Neural cell (in vitro differentiated cells): ENCODE measurements around the gene WDR81. TPM values are rescaled to one million over a fixed set of nuclear protein-coding genes. Genes with fewer than 3 reads are reported as not detected.

Experiments used
- H2AFZ ChIP-seq: fragments of 200-600, 300-800 bp; sonication (generic), shearing (Covaris generic); 2 replicates; pipeline ENCODE4 v1.6.0; 2014; ENCODE audit warnings: low read depth, mild to moderate bottlenecking, antibody characterized with exemption, low read length, moderate library complexity
- H3F3A ChIP-seq: fragments of 200-600 bp; shearing (Covaris generic); 2 replicates; pipeline ENCODE4 v1.6.1; 2016; ENCODE audit warnings: mild to moderate bottlenecking, moderate library complexity, mixed read lengths, antibody characterized with exemption, low read length; ENCODE audit not compliant: insufficient read depth, poor library complexity, severe bottlenecking
- H3K27ac ChIP-seq: fragments of 200-600, 300-800 bp; sonication (generic), shearing (Covaris generic); 2 replicates; pipeline ENCODE4 v1.5.1; 2014; ENCODE audit warnings: mild to moderate bottlenecking, low read length, moderate library complexity
- H3K27me3 ChIP-seq: fragments of 300-800, 200-600 bp; sonication (generic), shearing (Covaris generic); 2 replicates; pipeline ENCODE4 v1.6.0; 2014; ENCODE audit warnings: mild to moderate bottlenecking, low read depth, low read length, moderate library complexity; ENCODE audit not compliant: insufficient read depth
- H3K36me3 ChIP-seq: fragments of 300-800, 200-600 bp; sonication (generic), shearing (Covaris generic); 2 replicates; pipeline ENCODE4 v1.5.1; 2014; ENCODE audit warnings: mild to moderate bottlenecking, antibody characterized with exemption, low read length, moderate library complexity; ENCODE audit not compliant: insufficient read depth
- H3K4me2 ChIP-seq: fragments of 300-800, 200-600 bp; sonication (generic), shearing (Covaris generic); 2 replicates; pipeline ENCODE4 v1.6.0; 2014; ENCODE audit warnings: mild to moderate bottlenecking, low read length
- H3K4me3 ChIP-seq: fragments of 300-800, 200-600 bp; sonication (generic), shearing (Covaris generic); 2 replicates; pipeline ENCODE4 v1.5.1; 2014; ENCODE audit warnings: mild to moderate bottlenecking, low read length, moderate library complexity
- H3K79me2 ChIP-seq: fragments of 200-600 bp; shearing (Covaris generic); replicated peaks from 2 replicates; pipeline ENCODE4 v1.6.0; 2014; ENCODE audit warnings: mild to moderate bottlenecking, low read length, moderate library complexity; ENCODE audit not compliant: insufficient read depth
- H3K9ac ChIP-seq: fragments of 300-800, 200-600 bp; sonication (generic), shearing (Covaris generic); 2 replicates; pipeline ENCODE4 v1.6.1; 2016; ENCODE audit warnings: mild to moderate bottlenecking, low read length, mixed read lengths
- H3K9me2 ChIP-seq: fragments of 200-600 bp; shearing (Covaris generic); 2 replicates; pipeline ENCODE4 v1.6.1; 2016; ENCODE audit warnings: mild to moderate bottlenecking, low read length, mixed read lengths; ENCODE audit not compliant: insufficient read depth
- H3K9me3 ChIP-seq: fragments of 200-600, 300-800 bp; sonication (generic), shearing (Covaris generic); 2 replicates; pipeline ENCODE4 v1.6.1; 2016; ENCODE audit warnings: mild to moderate bottlenecking, mixed run types, low read length, moderate library complexity, mixed read lengths
- H4K20me1 ChIP-seq: fragments of 200-600 bp; shearing (Covaris generic); 2 replicates; pipeline ENCODE4 v1.6.1; 2016; ENCODE audit warnings: mild to moderate bottlenecking, mixed run types; ENCODE audit not compliant: insufficient read depth
- EP300 ChIP-seq: fragments of 450-650 bp; conservative IDR thresholded peaks from 2 replicates; pipeline ENCODE4 v1.6.1; 2014; ENCODE audit warnings: antibody characterized with exemption, mild to moderate bottlenecking, moderate library complexity; ENCODE audit not compliant: poor library complexity, severe bottlenecking
- EZH2 ChIP-seq: fragments of 200-600, 300-800 bp; shearing (Covaris generic), sonication (generic); IDR thresholded peaks from 2 replicates; pipeline ENCODE4 v1.6.1; 2014; ENCODE audit warnings: antibody characterized with exemption, low read length, borderline replicate concordance, mild to moderate bottlenecking; ENCODE audit not compliant: insufficient read depth, poor library complexity, severe bottlenecking
- MXI1 ChIP-seq: fragments of 450-650 bp; conservative IDR thresholded peaks from 2 replicates; pipeline ENCODE4 v1.6.1; 2014; ENCODE audit warnings: antibody characterized with exemption, mild to moderate bottlenecking; ENCODE audit not compliant: poor library complexity, severe bottlenecking
- POLR2AphosphoS5 ChIP-seq: IDR thresholded peaks from 2 replicates; pipeline ENCODE4 v1.6.1; 2012
- RAD21 ChIP-seq: fragments of 450-650 bp; conservative IDR thresholded peaks from 2 replicates; pipeline ENCODE4 v1.6.1; 2014; ENCODE audit warnings: antibody characterized with exemption, mild to moderate bottlenecking, moderate library complexity
- SMC3 ChIP-seq: fragments of 450-650 bp; conservative IDR thresholded peaks from 2 replicates; pipeline ENCODE4 v1.6.1; 2014; ENCODE audit warnings: antibody characterized with exemption, mild to moderate bottlenecking, moderate library complexity; ENCODE audit not compliant: poor library complexity
- TAF1 ChIP-seq: IDR thresholded peaks from 2 replicates; pipeline ENCODE4 v1.6.1; 2012; ENCODE audit warnings: low read depth
- polyA plus RNA-seq: library from polyadenylated mRNA; depleted of rRNA; stranded (reverse); fragments of >200 nt; gene quantifications from 2 replicates; pipeline ENCODE4 v1.2.3, GENCODE V29; 2014
- TF ChIP-seq, protein P1 (sequence below): fragments of 450-650 bp; IDR thresholded peaks from 2 replicates; pipeline ENCODE4 v1.5.1; 2014; ENCODE audit warnings: antibody characterized with exemption, mild to moderate bottlenecking, moderate library complexity; ENCODE audit not compliant: poor library complexity, severe bottlenecking
- TF ChIP-seq, protein P2 (sequence below): IDR thresholded peaks from 2 replicates; pipeline ENCODE4 v1.6.1; 2012; ENCODE audit warnings: borderline replicate concordance

WDR81 gene
- polyA plus RNA-seq, 1 donor from 2014 or later = 5.4 TPM

DNA sequence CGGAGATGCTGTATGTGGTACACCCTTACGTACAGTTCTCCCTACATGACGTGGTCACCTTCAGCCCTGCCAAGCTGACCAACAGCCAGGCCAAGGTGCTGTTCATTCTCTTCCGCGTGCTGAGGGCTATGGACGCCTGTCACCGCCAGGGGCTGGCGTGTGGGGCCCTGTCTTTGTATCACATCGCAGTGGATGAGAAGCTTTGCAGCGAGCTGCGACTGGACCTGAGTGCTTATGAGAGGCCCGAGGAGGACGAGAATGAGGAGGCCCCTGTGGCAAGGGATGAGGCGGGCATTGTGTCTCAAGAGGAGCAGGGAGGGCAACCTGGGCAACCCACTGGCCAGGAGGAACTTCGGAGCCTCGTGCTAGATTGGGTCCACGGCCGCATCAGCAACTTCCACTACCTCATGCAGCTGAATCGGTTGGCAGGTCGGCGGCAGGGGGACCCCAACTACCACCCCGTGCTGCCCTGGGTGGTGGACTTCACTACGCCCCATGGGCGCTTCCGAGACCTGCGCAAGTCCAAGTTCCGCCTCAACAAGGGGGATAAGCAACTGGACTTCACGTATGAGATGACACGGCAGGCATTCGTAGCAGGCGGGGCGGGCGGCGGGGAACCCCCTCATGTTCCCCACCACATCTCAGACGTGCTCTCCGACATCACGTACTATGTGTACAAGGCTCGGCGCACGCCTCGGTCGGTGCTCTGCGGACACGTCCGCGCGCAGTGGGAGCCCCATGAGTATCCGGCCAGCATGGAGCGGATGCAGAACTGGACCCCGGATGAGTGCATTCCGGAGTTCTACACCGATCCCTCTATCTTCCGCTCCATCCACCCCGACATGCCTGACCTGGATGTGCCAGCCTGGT, 1.4 kb downstream of the WDR81 start:
- Histone ChIP-seq H3K79me2 (no peaks in the 10 kb centered on the region), H3K9ac (no peak overlapping the region), H2AFZ (no peak overlapping the region), H3K9me2 (no peaks in the 10 kb centered on the region), H3K4me2 (no peak overlapping the region), H3K27me3 (no peaks in the 10 kb centered on the region), H3K9me3 (no peaks in the 10 kb centered on the region), H3K27ac (no peak overlapping the region), H3K36me3 (no peaks in the 10 kb centered on the region), H3K4me3 (peak overlapping the region; percentile 80), H4K20me1 (no peaks in the 10 kb centered on the region), H3F3A (no peaks in the 10 kb centered on the region)
- TF ChIP-seq, protein P1, sequence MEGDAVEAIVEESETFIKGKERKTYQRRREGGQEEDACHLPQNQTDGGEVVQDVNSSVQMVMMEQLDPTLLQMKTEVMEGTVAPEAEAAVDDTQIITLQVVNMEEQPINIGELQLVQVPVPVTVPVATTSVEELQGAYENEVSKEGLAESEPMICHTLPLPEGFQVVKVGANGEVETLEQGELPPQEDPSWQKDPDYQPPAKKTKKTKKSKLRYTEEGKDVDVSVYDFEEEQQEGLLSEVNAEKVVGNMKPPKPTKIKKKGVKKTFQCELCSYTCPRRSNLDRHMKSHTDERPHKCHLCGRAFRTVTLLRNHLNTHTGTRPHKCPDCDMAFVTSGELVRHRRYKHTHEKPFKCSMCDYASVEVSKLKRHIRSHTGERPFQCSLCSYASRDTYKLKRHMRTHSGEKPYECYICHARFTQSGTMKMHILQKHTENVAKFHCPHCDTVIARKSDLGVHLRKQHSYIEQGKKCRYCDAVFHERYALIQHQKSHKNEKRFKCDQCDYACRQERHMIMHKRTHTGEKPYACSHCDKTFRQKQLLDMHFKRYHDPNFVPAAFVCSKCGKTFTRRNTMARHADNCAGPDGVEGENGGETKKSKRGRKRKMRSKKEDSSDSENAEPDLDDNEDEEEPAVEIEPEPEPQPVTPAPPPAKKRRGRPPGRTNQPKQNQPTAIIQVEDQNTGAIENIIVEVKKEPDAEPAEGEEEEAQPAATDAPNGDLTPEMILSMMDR = no peak
- TF ChIP-seq, protein P2, sequence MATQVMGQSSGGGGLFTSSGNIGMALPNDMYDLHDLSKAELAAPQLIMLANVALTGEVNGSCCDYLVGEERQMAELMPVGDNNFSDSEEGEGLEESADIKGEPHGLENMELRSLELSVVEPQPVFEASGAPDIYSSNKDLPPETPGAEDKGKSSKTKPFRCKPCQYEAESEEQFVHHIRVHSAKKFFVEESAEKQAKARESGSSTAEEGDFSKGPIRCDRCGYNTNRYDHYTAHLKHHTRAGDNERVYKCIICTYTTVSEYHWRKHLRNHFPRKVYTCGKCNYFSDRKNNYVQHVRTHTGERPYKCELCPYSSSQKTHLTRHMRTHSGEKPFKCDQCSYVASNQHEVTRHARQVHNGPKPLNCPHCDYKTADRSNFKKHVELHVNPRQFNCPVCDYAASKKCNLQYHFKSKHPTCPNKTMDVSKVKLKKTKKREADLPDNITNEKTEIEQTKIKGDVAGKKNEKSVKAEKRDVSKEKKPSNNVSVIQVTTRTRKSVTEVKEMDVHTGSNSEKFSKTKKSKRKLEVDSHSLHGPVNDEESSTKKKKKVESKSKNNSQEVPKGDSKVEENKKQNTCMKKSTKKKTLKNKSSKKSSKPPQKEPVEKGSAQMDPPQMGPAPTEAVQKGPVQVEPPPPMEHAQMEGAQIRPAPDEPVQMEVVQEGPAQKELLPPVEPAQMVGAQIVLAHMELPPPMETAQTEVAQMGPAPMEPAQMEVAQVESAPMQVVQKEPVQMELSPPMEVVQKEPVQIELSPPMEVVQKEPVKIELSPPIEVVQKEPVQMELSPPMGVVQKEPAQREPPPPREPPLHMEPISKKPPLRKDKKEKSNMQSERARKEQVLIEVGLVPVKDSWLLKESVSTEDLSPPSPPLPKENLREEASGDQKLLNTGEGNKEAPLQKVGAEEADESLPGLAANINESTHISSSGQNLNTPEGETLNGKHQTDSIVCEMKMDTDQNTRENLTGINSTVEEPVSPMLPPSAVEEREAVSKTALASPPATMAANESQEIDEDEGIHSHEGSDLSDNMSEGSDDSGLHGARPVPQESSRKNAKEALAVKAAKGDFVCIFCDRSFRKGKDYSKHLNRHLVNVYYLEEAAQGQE = no peak
- no peak for TF ChIP-seq POLR2AphosphoS5

DNA sequence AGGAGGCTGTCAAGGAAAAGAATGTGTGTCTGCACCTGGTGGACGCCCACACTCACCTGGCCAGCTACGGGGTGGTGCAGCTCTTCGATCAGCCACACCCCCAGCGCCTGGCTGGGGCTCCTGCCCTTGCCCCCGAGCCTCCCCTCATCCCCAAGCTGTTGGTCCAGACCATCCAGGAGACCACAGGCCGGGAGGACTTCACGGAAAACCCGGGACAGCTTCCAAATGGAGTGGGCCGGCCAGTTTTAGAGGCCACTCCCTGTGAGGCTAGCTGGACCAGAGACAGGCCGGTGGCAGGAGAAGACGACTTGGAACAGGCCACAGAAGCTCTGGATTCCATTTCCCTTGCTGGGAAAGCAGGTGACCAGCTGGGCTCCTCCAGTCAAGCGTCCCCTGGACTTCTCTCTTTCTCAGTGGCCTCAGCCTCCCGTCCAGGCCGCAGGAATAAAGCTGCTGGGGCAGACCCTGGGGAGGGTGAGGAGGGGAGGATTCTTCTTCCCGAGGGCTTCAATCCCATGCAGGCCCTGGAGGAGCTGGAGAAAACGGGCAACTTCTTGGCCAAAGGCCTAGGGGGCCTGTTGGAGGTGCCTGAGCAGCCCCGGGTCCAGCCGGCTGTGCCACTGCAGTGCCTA, 2.2 kb downstream of the WDR81 start:
- Histone ChIP-seq H3F3A (no peaks in the 10 kb centered on the region), H3K4me2 (no peak overlapping the region), H3K27ac (no peak overlapping the region), H3K79me2 (no peaks in the 10 kb centered on the region), H3K27me3 (no peaks in the 10 kb centered on the region), H2AFZ (no peak overlapping the region), H3K9me3 (no peaks in the 10 kb centered on the region), H4K20me1 (no peaks in the 10 kb centered on the region), H3K4me3 (no peak overlapping the region), H3K9me2 (no peaks in the 10 kb centered on the region), H3K36me3 (no peaks in the 10 kb centered on the region), H3K9ac (no peak overlapping the region)
- no peak for TF ChIP-seq TAF1
- TF ChIP-seq EP300 = no peak
- TF ChIP-seq, protein P2 = no peak
- no peak for TF ChIP-seq EZH2
- no peak for TF ChIP-seq RAD21
- TF ChIP-seq, protein P1 = no peak
- no peak for TF ChIP-seq MXI1
- TF ChIP-seq SMC3 = no peak
- no peak for TF ChIP-seq POLR2AphosphoS5
